ENCODE results near the gene FIBCD1.

The FIBCD1 gene

DNA sequence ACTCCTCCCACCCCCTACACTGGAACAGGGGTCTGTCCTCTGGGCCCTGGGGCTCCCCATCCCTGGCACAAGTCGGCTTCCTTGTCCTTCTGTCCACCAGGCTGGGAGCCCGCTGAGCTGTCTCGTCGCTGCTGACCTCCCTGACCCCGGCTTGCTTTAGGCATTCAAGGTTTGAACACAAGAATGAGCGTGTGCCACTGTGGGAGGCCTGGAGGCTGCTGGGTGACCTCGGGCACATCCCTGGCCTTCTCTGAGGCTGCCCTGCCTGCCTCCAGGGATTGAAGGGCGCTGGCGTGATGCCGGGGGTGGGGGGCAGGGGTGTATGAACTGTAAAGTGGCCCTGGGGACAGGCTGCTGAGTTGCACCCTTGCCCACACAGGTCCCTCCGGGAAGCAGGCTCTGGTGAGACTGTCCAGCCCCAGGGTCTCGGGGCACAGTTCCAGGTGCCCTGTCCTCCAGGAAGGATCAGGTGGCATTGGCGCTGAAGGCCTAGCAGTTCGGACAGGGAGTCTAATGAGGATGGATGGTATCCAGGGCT lies 18.2 kb downstream of the FIBCD1 start:
- Histone ChIP-seq H3K4me3 (no peak overlapping the region), H3K27ac (no peak overlapping the region), H3K36me3 (no peaks in the 10 kb centered on the region), H3K4me1 (peaks cover 0 to 2% (median 0%) of the 10 kb centered on the region in 4 donors), H3K9me3 (no peaks in the 10 kb centered on the region), H3K27me3 (peaks cover 0 to 83% of the 10 kb centered on the region in 2 donors)
- intact Hi-C loops (cut with DNase I; ENCODE audit: low total_unique reads): no loop called here
- DNase-seq: no peak
- TF ChIP-seq, protein P1, sequence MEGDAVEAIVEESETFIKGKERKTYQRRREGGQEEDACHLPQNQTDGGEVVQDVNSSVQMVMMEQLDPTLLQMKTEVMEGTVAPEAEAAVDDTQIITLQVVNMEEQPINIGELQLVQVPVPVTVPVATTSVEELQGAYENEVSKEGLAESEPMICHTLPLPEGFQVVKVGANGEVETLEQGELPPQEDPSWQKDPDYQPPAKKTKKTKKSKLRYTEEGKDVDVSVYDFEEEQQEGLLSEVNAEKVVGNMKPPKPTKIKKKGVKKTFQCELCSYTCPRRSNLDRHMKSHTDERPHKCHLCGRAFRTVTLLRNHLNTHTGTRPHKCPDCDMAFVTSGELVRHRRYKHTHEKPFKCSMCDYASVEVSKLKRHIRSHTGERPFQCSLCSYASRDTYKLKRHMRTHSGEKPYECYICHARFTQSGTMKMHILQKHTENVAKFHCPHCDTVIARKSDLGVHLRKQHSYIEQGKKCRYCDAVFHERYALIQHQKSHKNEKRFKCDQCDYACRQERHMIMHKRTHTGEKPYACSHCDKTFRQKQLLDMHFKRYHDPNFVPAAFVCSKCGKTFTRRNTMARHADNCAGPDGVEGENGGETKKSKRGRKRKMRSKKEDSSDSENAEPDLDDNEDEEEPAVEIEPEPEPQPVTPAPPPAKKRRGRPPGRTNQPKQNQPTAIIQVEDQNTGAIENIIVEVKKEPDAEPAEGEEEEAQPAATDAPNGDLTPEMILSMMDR (IDR thresholded peaks at IDR 0.05): no peak

DNA sequence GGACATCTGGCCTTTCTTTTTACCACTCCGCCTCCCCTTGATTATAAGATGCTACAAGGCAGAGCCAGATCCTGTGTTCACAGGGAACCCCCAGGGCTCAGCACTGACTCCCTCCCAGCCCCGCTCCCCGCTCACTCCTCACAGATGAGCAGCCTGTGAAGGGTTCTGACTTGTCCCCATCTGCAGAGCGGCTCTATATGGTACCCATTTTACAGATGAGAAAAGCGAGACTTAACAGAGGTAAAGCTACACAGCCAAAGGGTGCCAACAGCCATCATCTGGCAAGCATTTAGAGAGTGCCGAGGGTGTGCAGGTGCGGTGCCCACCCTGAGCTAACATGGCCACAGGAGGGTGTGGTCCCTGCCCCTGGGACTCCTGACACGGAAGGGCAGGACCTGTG lies 18.8 kb downstream of the FIBCD1 start:
- H3K4me3 ChIP-seq: no peak overlapping the region
- peaks cover 0 to 80% of the 10 kb centered on the region in 2 donors for H3K27me3 ChIP-seq
- intact Hi-C loops (cut with DNase I; ENCODE audit: low total_unique reads): no loop called here
- TF ChIP-seq, protein P1 (IDR thresholded peaks at IDR 0.05): no peak
- no peaks in the 10 kb centered on the region for H3K9me3 ChIP-seq
- DNase-seq: no peak
- H3K27ac ChIP-seq: no peak overlapping the region
- H3K4me1 ChIP-seq: peaks cover 0 to 2% (median 0%) of the 10 kb centered on the region in 4 donors
- H3K36me3 ChIP-seq: no peaks in the 10 kb centered on the region

DNA sequence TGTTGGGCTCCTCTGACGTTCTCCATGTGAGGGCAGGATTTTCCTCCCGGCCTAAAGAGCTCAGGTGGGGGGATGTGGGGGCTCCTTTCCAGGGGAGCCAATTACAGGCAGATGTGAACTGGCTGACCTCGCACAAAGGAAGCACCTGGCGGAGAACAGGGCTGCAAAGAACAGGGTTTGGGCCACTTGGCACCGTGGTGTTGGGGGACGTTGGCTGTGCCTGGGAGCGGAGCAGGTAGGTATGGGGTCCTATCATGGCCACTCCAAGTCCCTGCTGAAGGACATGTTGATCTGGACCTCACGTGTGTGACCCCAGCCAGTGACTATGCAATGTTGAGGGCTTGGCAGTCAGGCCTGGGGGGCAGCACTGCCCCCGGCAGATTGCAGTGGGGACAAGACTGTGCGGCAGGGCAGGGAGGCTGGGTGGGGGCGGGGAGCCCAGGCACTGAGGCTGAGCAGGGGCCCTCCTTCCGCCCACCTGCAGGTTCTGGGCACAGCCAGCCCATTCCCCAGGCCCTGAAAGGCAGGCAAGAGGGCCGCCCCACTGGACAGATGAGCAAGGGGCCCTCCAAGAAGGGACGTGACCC lies 19.4 kb downstream of the FIBCD1 start:
- peaks cover 0 to 76% of the 10 kb centered on the region in 2 donors for H3K27me3 ChIP-seq
- no peak for DNase-seq
- H3K27ac ChIP-seq: no peak overlapping the region
- TF ChIP-seq, protein P1 (IDR thresholded peaks at IDR 0.05): no peak
- no peaks in the 10 kb centered on the region for H3K9me3 ChIP-seq
- no peaks in the 10 kb centered on the region for H3K36me3 ChIP-seq
- H3K4me3 ChIP-seq: no peak overlapping the region
- intact Hi-C loops (cut with DNase I; ENCODE audit: low total_unique reads): no loop called here
- peaks cover 0 to 2% (median 0%) of the 10 kb centered on the region in 4 donors for H3K4me1 ChIP-seq

DNA sequence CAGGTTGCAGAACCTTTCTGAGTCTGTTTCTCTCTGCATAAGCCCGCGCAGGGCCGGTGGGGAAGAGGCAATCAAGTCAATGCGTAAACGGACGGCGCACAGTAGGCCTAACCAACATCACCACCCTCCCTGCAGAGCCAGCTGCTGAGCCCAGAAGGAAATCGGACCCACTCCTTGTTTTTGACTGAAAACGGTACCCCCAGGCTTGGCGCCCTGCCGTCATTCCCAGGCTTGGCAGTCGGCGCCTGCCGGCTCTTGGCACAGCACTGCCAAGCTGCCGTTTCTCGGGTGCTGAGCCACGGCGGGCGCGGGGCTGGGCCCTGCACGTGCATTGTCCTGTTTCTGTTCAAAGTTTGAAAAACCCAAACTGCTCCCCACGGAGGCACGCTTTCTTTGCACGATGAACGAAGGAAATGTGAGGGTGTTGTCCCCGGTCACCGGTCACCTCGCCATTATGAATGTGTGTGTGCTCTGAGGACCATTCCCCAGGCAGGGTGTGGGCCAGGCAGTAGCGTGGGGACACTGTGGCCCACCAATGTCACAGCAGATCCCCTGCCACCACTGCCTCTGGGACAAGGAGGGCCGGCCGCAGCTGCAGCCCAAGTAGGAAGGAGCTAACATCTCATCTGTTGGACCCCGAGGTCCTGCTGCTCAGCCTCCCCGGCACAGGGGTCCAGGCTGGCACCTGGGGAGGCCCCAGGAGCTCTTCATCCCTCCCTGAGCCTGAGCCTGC lies 20.1 kb downstream of the FIBCD1 start:
- peaks cover 0 to 2% (median 0%) of the 10 kb centered on the region in 4 donors for H3K4me1 ChIP-seq
- H3K27ac ChIP-seq: no peak overlapping the region
- H3K27me3 ChIP-seq: peaks cover 0 to 76% of the 10 kb centered on the region in 2 donors
- no peaks in the 10 kb centered on the region for H3K36me3 ChIP-seq
- intact Hi-C loops (cut with DNase I; ENCODE audit: low total_unique reads): no loop called here
- H3K4me3 ChIP-seq: no peak overlapping the region
- TF ChIP-seq, protein P1 (IDR thresholded peaks at IDR 0.05): no peak
- DNase-seq: no peak
- H3K9me3 ChIP-seq: no peaks in the 10 kb centered on the region

DNA sequence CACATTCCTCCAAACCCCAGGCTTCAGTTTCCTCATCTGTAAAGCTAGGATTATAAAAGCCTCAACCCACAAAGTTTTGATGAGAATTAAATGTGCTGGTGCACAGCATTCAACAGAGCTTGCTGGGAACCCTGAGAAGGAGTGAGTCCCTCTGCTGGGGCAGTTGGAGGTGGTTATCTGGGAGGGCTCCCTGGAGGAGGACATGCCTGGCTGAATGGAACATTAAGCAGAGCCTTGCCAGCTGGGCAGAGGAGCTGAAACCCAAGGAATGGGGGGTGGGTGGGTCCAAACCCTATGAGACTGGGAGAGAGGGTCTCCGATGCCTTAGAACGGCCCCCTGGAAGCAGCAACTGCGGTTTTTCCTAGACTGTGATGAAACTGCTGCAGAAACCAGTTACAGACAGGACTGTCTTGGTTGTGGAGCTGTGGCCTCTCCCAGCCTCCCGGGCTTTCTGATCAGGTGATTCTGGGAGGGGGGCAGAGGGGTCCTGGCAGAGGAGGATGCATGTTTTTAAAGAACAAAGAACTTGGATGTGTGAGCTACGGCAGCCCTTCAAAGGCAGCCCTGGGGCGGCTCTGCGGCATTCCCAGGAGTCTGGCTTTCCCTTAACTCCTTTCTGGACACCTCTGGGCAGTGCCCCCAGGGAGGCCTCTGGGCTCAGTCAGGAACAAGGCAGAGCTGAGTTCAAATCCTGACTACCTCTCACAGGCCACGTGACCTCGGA lies 20.8 kb downstream of the FIBCD1 start:
- DNase-seq: no peak
- H3K27me3 ChIP-seq: peaks cover 0 to 70% of the 10 kb centered on the region in 2 donors
- intact Hi-C loops (cut with DNase I; ENCODE audit: low total_unique reads): no loop called here
- H3K36me3 ChIP-seq: no peaks in the 10 kb centered on the region
- TF ChIP-seq, protein P1 (IDR thresholded peaks at IDR 0.05): no peak
- no peak overlapping the region for H3K4me3 ChIP-seq
- H3K27ac ChIP-seq: no peak overlapping the region
- H3K4me1 ChIP-seq: peaks cover 0 to 4% (median 1%) of the 10 kb centered on the region in 4 donors
- no peaks in the 10 kb centered on the region for H3K9me3 ChIP-seq

Measured in tibial artery (tissue), 4 donors.